Panc1 (cell line): ENCODE results near the gene UNCX. TPM values are rescaled to one million over a fixed set of nuclear protein-coding genes. Genes with fewer than 3 reads are reported as not detected.

Experiments used
- ATAC-seq: fragments of 200-7000 bp; cut with Tn5 transposase; 2 replicates; pipeline ENCODE4 v1.9.1; 2020; ENCODE audit warnings: mild to moderate bottlenecking, moderate library complexity
- BruUV-seq: library from RNA; stranded (reverse); fragments of 400-500 nt; replicated peaks from 2 replicates; lab custom pipeline; 2021; lab: Mats Ljungman, UMichigan
- CTCF ChIA-PET: fragments of 300-600 bp; sonication (Branson Sonifier 250); formaldehyde crosslinking; loops from one replicate; lab custom pipeline; 2022; ENCODE audit warnings: antibody characterized with exemption; lab: Charles Lee
- POLR2A ChIA-PET: fragments of 300-600 bp; sonication (Branson Sonifier 250); formaldehyde crosslinking; loops from one replicate; lab custom pipeline; 2022; ENCODE audit warnings: antibody characterized with exemption; lab: Charles Lee
- DNase-seq: peaks from one replicate; pipeline ENCODE4 v3.0.0-alpha.2; 2010; ENCODE audit warnings: low read depth, low spot score
- H3K27ac ChIP-seq: 2 replicates; pipeline ENCODE4 v1.5.1; 2011; ENCODE audit warnings: mild to moderate bottlenecking, low read length, inconsistent platforms
- H3K27me3 ChIP-seq: fragments of 200-500 bp; sonication (Bioruptor generic); 2 replicates; pipeline ENCODE4 v1.6.0; 2014; ENCODE audit warnings: low read length, inconsistent platforms; ENCODE audit not compliant: control insufficient read depth, insufficient read depth
- H3K36me3 ChIP-seq: fragments of 200-500 bp; sonication (Bioruptor generic); 2 replicates; pipeline ENCODE4 v1.5.1; 2014; ENCODE audit warnings: inconsistent platforms, mild to moderate bottlenecking, low read length, moderate library complexity; ENCODE audit not compliant: control insufficient read depth, insufficient read depth
- H3K4me1 ChIP-seq: 2 replicates; pipeline ENCODE4 v1.5.1; 2011; ENCODE audit warnings: inconsistent platforms, mild to moderate bottlenecking, low read length, moderate library complexity; ENCODE audit not compliant: control insufficient read depth, insufficient read depth
- H3K4me3 ChIP-seq, 2 experiments: 2 replicates each; pipeline ENCODE4 v1.5.1; 2011 to 2012; ENCODE audit warnings: low read depth in 2 of 2, low read length in 2 of 2, mild to moderate bottlenecking in 2 of 2, inconsistent platforms in 1 of 2, moderate library complexity in 1 of 2
- H3K9me3 ChIP-seq: fragments of 200-500 bp; sonication (Bioruptor generic); 2 replicates; pipeline ENCODE4 v1.5.1; 2014; ENCODE audit warnings: low read depth, mild to moderate bottlenecking, inconsistent platforms, low read length, moderate library complexity; ENCODE audit not compliant: control insufficient read depth, insufficient read depth
- POLR2AphosphoS5 ChIP-seq: IDR thresholded peaks from 2 replicates; pipeline ENCODE4 v1.6.1; 2012; ENCODE audit warnings: mild to moderate bottlenecking, low read depth, low read length, moderate library complexity
- SIN3A ChIP-seq: IDR thresholded peaks from 2 replicates; pipeline ENCODE4 v1.6.1; 2012; ENCODE audit warnings: low read depth, mild to moderate bottlenecking, low read length, moderate library complexity, borderline replicate concordance; ENCODE audit not compliant: insufficient read depth
- TCF7L2 ChIP-seq: IDR thresholded peaks from 2 replicates; pipeline ENCODE4 v1.6.1; 2011; ENCODE audit warnings: mild to moderate bottlenecking, low read depth, low read length, inconsistent platforms
- in situ Hi-C: cut with HindIII; loops from 2 replicates; pipeline ENCODE4 v1.10.0; 2016; ENCODE audit warnings: low sequenced_read_pairs, low pct_unique_long_range_greater_than_20kb
- intact Hi-C: fragments of 100-400 bp; cut with micrococcal nuclease; formaldehyde crosslinking; loops from one replicate; pipeline ENCODE4 v1.10.0; 2022; ENCODE audit not compliant: unreplicated experiment
- total RNA-seq: library from RNA; stranded (reverse); gene quantifications from one replicate; pipeline ENCODE4 v1.2.1, GENCODE V29; 2021; ENCODE audit not compliant: unreplicated experiment
- TF ChIP-seq, protein P1 (sequence below), 2 experiments: IDR thresholded peaks; 2 replicates each; pipeline ENCODE4 v1.6.1; 2011 to 2012; ENCODE audit warnings: low read depth in 2 of 2, control low read depth in 1 of 2, low read length in 1 of 2, mild to moderate bottlenecking in 1 of 2, moderate library complexity in 1 of 2; ENCODE audit not compliant: insufficient read depth in 1 of 2
- TF ChIP-seq, protein P2 (sequence below): fragments of 450-650 bp; IDR thresholded peaks from 2 replicates; pipeline ENCODE4 v1.5.1; 2017; ENCODE audit warnings: mild to moderate bottlenecking

UNCX gene
- total RNA-seq, 1 experiment from 2014 or later: not detected

DNA sequence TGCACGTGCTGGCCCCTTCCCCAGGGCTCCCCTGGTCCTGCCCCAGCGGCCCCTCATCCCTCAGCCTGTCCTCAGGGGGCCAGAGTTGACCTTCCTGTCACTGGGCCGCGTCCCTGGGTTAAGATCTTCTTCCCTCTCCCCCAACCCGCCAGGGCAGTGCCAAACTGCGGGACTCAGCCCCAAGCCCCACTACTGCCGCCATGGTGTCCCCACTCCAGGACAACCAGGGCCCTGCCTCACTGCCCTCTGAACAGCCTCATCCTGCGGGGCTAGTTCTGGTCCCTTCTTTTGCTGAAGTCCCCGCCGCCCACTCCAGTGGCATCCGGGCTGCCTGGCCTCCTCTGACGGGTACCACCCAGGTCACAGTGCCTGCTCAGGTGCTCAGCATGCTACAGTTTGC lies 37.5 kb downstream of the UNCX start:
- ATAC-seq (no peak), DNase-seq (no peak)
- H3K27me3 ChIP-seq: peaks cover 11% of the 10 kb centered on the region; the same call in 1 of the 2 replicates
- H3K9me3 ChIP-seq: no peaks in the 10 kb centered on the region
- H3K27ac ChIP-seq: no peak overlapping the region
- intact Hi-C loops: no loop called here
- no peaks in the 10 kb centered on the region for H3K36me3 ChIP-seq
- H3K4me1 ChIP-seq: no peaks in the 10 kb centered on the region
- CTCF ChIA-PET: no interaction called here
- POLR2A ChIA-PET: no interaction called here
- TF ChIP-seq, protein P1, sequence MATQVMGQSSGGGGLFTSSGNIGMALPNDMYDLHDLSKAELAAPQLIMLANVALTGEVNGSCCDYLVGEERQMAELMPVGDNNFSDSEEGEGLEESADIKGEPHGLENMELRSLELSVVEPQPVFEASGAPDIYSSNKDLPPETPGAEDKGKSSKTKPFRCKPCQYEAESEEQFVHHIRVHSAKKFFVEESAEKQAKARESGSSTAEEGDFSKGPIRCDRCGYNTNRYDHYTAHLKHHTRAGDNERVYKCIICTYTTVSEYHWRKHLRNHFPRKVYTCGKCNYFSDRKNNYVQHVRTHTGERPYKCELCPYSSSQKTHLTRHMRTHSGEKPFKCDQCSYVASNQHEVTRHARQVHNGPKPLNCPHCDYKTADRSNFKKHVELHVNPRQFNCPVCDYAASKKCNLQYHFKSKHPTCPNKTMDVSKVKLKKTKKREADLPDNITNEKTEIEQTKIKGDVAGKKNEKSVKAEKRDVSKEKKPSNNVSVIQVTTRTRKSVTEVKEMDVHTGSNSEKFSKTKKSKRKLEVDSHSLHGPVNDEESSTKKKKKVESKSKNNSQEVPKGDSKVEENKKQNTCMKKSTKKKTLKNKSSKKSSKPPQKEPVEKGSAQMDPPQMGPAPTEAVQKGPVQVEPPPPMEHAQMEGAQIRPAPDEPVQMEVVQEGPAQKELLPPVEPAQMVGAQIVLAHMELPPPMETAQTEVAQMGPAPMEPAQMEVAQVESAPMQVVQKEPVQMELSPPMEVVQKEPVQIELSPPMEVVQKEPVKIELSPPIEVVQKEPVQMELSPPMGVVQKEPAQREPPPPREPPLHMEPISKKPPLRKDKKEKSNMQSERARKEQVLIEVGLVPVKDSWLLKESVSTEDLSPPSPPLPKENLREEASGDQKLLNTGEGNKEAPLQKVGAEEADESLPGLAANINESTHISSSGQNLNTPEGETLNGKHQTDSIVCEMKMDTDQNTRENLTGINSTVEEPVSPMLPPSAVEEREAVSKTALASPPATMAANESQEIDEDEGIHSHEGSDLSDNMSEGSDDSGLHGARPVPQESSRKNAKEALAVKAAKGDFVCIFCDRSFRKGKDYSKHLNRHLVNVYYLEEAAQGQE (IDR thresholded peaks at IDR 0.05; ENCODE audit: insufficient read depth in 1 of 2, low read depth in 2 of 2, low read length in 1 of 2): no peak
- TF ChIP-seq TCF7L2 (no peak), POLR2AphosphoS5 (no peak), SIN3A (no peak)
- TF ChIP-seq, protein P2, sequence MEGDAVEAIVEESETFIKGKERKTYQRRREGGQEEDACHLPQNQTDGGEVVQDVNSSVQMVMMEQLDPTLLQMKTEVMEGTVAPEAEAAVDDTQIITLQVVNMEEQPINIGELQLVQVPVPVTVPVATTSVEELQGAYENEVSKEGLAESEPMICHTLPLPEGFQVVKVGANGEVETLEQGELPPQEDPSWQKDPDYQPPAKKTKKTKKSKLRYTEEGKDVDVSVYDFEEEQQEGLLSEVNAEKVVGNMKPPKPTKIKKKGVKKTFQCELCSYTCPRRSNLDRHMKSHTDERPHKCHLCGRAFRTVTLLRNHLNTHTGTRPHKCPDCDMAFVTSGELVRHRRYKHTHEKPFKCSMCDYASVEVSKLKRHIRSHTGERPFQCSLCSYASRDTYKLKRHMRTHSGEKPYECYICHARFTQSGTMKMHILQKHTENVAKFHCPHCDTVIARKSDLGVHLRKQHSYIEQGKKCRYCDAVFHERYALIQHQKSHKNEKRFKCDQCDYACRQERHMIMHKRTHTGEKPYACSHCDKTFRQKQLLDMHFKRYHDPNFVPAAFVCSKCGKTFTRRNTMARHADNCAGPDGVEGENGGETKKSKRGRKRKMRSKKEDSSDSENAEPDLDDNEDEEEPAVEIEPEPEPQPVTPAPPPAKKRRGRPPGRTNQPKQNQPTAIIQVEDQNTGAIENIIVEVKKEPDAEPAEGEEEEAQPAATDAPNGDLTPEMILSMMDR: no peak
- BruUV-seq: no TSS peak
- in situ Hi-C loops: no loop called here
- no peak overlapping the region for H3K4me3 ChIP-seq

DNA sequence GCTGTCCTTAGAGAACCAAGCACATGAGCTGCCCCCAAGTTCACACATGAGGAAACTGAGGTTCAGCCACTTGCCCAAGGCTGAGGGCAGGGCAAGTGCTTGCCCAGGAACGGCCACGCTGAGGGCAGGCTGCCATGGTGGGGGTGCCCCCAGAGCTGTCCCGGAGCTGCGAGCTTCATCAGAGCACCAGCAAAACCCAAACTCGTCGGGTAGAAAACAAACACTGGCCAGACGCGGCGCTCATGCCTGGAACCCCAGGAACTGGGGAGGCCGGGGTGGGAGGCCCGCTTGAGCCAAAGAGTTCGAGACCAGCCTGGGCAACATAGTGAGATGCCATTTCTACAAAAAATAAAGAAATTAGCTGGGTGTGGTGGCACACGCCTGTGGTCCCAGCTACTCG lies 38.4 kb downstream of the UNCX start:
- ATAC-seq (no peak), DNase-seq (no peak)
- in situ Hi-C loops: no loop called here
- H3K4me1 ChIP-seq: no peaks in the 10 kb centered on the region
- no peaks in the 10 kb centered on the region for H3K36me3 ChIP-seq
- BruUV-seq: no TSS peak
- H3K27ac ChIP-seq: no peak overlapping the region
- POLR2A ChIA-PET: no interaction called here
- H3K9me3 ChIP-seq: no peaks in the 10 kb centered on the region
- intact Hi-C loops: no loop called here
- TF ChIP-seq, protein P2: no peak
- TF ChIP-seq TCF7L2 (no peak), SIN3A (no peak), POLR2AphosphoS5 (no peak)
- TF ChIP-seq, protein P1 (IDR thresholded peaks at IDR 0.05; ENCODE audit: insufficient read depth in 1 of 2, low read depth in 2 of 2, low read length in 1 of 2): no peak
- peaks cover 4% of the 10 kb centered on the region; the same call in 1 of the 2 replicates for H3K27me3 ChIP-seq
- CTCF ChIA-PET: no interaction called here
- H3K4me3 ChIP-seq: no peak overlapping the region
